Measurements from ENCODE around the gene SIN3B. TPM values are rescaled to one million over a fixed set of nuclear protein-coding genes. Genes with fewer than 3 reads are reported as not detected.

SIN3B gene
- total RNA-seq, 1 donor from 2014 or later = 59.9 TPM

DNA sequence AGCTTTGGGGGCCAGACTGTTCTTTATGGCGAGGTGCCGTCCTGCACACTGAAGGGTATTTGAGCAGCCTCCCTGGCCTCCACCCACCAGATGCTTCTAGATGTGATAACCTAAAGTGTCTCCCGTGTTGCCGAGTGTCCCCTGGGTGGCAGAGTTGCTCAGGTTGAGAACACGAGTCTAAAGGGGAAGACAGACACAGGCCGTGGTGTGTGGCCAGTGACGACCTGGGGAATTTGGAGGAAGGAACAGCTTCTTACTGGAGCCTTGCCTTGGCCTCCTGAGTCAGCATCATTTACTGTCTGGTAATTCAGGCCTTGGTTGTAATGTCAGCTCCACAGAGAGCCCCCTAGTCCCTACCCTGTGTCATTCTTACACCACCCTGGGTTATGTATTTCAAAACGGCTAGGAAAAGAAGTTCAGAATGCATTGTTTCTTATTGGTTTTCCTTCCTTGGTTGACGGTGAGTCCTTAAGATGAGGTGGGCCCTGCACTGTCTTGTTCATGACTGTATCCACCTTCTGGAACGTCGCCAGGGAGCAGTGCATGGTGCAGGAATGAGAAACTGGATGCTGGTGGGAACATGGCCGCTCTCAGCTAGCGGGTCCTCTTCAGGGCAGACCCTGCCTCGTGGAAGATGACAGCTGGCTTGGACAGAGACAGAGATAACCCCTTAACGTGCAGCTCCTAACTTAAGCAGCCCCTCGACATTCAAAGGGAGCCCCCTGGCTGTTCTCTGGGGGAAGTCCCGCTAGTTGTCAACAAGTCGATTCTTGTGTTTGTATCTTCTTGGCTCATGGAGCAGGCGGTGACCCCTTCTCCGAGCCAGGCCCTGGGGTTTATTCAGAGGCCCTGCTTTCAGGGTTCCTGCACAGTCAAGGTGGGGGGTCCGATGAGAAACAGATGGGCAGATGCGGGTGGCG lies 7.2 kb downstream of the SIN3B start:
- no peak overlapping the region for H3K4me3 Mint-ChIP-seq
- no peaks in the 10 kb centered on the region for H3K4me1 Mint-ChIP-seq
- no peaks in the 10 kb centered on the region for H3K9me3 Mint-ChIP-seq
- TF ChIP-seq, protein P1, sequence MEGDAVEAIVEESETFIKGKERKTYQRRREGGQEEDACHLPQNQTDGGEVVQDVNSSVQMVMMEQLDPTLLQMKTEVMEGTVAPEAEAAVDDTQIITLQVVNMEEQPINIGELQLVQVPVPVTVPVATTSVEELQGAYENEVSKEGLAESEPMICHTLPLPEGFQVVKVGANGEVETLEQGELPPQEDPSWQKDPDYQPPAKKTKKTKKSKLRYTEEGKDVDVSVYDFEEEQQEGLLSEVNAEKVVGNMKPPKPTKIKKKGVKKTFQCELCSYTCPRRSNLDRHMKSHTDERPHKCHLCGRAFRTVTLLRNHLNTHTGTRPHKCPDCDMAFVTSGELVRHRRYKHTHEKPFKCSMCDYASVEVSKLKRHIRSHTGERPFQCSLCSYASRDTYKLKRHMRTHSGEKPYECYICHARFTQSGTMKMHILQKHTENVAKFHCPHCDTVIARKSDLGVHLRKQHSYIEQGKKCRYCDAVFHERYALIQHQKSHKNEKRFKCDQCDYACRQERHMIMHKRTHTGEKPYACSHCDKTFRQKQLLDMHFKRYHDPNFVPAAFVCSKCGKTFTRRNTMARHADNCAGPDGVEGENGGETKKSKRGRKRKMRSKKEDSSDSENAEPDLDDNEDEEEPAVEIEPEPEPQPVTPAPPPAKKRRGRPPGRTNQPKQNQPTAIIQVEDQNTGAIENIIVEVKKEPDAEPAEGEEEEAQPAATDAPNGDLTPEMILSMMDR (conservative IDR thresholded peaks at IDR 0.05) = no peak
- DNase-seq (ENCODE audit: low read depth, low spot score) = no peak
- H3K27me3 Mint-ChIP-seq (ENCODE audit: low read depth) = no peaks in the 10 kb centered on the region
- H3K36me3 Mint-ChIP-seq (ENCODE audit: low read depth) = peaks cover 8% of the 10 kb centered on the region
- H3K27ac Mint-ChIP-seq (ENCODE audit: unreplicated experiment) = no peak overlapping the region

DNA sequence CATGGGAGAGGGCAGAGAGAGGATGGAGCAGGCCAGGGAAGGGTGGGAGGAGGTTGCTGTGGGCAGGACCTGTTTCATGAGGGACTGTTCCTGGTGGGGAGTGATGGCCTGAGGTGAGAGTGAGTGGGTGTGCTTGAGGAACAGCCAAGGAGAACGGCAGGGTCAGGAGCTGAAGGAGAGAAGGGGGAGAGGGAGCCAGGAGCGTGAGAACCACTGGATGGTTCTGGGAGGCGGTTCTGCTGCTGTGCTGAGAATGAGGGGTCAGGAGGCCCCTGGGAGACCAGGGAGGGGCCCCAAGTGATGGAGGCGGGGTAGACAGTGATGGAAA lies 7.8 kb downstream of the SIN3B start:
- Mint-ChIP-seq H3K4me3 (no peak overlapping the region), H3K27me3 (ENCODE audit: low read depth) (no peaks in the 10 kb centered on the region), H3K27ac (ENCODE audit: unreplicated experiment) (no peak overlapping the region), H3K4me1 (no peaks in the 10 kb centered on the region), H3K9me3 (no peaks in the 10 kb centered on the region), H3K36me3 (ENCODE audit: low read depth) (peaks cover 8% of the 10 kb centered on the region)
- TF ChIP-seq, protein P1 (conservative IDR thresholded peaks at IDR 0.05) = no peak
- DNase-seq (ENCODE audit: low read depth, low spot score) = no peak

DNA sequence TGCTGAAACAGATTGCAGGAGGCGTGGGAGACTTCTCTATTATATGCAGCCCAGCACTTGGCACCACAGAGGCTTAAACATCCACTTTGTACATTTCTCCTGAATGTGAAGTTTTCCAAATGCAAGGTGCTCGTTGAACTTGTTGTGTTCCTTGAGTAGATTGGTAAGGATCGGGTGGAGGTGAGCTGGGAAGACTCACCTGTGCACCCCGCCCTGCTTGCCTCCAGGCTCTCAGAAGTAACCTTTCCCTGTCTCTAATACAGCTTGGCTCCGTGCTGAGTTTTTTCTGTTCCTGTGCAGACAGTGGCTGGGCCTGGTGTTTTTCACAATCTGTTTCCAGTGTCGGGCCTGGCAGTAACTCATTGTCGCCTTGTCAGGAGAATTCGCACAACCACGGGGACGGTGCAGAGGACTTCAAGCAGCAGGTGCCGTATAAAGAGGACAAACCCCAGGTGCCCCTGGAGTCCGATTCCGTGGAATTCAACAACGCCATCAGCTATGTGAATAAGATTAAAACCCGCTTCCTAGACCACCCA lies 12.3 kb downstream of the SIN3B start:
- no peaks in the 10 kb centered on the region for H3K9me3 Mint-ChIP-seq
- H3K27me3 Mint-ChIP-seq (ENCODE audit: low read depth) = no peaks in the 10 kb centered on the region
- H3K36me3 Mint-ChIP-seq (ENCODE audit: low read depth) = peaks cover 5% of the 10 kb centered on the region
- H3K4me3 Mint-ChIP-seq = no peak overlapping the region
- TF ChIP-seq, protein P1 (conservative IDR thresholded peaks at IDR 0.05) = no peak
- DNase-seq (ENCODE audit: low read depth, low spot score) = no peak
- no peak overlapping the region for H3K27ac Mint-ChIP-seq (ENCODE audit: unreplicated experiment)
- no peaks in the 10 kb centered on the region for H3K4me1 Mint-ChIP-seq

GRCh38 chr19:16846901-16847300 lies 17.7 kb downstream of the SIN3B start:
- no peaks in the 10 kb centered on the region for H3K4me1 Mint-ChIP-seq
- no peak for DNase-seq (ENCODE audit: low read depth, low spot score)
- H3K27ac Mint-ChIP-seq (ENCODE audit: unreplicated experiment) = no peak overlapping the region
- H3K4me3 Mint-ChIP-seq = no peak overlapping the region
- TF ChIP-seq, protein P1 (conservative IDR thresholded peaks at IDR 0.05) = no peak
- peaks cover 7% of the 10 kb centered on the region for H3K36me3 Mint-ChIP-seq (ENCODE audit: low read depth)
- H3K27me3 Mint-ChIP-seq (ENCODE audit: low read depth) = no peaks in the 10 kb centered on the region
- no peaks in the 10 kb centered on the region for H3K9me3 Mint-ChIP-seq

DNA sequence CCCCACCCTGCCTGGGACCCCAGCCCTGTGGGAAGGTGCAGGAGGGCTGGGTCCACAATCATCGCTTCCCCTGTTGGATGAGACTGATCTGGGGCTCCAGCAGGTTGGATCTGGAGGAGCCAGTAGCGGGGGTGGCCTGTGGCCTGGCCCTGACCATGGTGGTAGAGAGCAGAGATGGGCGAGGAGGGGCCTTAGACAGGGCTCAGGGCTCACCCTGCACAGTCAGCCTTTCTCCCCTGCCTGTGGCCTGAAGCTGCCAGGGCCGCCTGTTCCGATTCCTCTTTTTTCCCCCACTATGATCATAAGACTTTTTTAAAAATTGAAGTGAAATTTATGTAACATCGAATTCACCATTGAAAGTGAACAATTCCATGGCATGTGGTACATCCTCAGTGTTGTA lies 18.2 kb downstream of the SIN3B start:
- no peak for DNase-seq (ENCODE audit: low read depth, low spot score)

More for the DNA sequence above, 18.2 kb downstream of the SIN3B start:
- Mint-ChIP-seq H3K4me3 (no peak overlapping the region), H3K27ac (ENCODE audit: unreplicated experiment) (no peak overlapping the region), H3K36me3 (ENCODE audit: low read depth) (peaks cover 7% of the 10 kb centered on the region), H3K27me3 (ENCODE audit: low read depth) (no peaks in the 10 kb centered on the region), H3K9me3 (no peaks in the 10 kb centered on the region), H3K4me1 (no peaks in the 10 kb centered on the region)
- TF ChIP-seq, protein P1 (conservative IDR thresholded peaks at IDR 0.05) = no peak

Data from neural crest cell (in vitro differentiated cells).